ENCODE measurements around the gene CYP2A6. TPM values are rescaled to one million over a fixed set of nuclear protein-coding genes. Genes with fewer than 3 reads are reported as not detected.
A peak's percentile ranks its signal among the peaks of the same experiment; 100 is the strongest.
"Not testable (repeated sequence)": the region's sequence is repeated elsewhere in the genome, so short reads cannot be mapped to it uniquely, and the experiment has no call there.

The CYP2A6 gene
- total RNA-seq, 1 donor from 2014 or later: not detected

GRCh38 chr19:40819479-40820234 is 30.6 kb downstream of the CYP2A6 start:
- peak; percentile 27 for DNase-seq (ENCODE audit: low read depth)

GRCh38 chr19:40818480-40819399 is 31.5 kb downstream of the CYP2A6 start:
- DNase-seq (ENCODE audit: low read depth): peak; percentile 19

DNA sequence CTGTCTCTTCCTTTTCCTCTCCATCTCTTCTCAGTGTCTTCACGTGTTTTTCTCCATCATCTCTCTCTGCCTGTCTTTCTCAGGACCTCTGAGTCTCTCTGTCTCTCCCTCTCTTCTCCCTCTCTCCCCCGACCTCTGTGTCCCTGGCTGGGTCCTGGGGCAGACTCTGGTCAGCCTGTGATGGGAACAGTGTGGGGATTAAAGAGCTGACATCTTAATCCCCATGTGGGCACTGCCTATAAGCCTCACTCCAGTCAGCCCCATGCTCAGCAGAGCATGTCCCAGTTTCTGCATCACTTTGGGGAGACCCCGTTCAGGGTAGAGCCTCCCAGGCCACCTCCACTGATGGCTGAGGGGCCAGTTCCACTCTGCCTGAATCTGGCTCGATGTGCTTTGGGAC is 35.0 kb downstream of the CYP2A6 start:
- no peak for DNase-seq (ENCODE audit: low read depth)

DNA sequence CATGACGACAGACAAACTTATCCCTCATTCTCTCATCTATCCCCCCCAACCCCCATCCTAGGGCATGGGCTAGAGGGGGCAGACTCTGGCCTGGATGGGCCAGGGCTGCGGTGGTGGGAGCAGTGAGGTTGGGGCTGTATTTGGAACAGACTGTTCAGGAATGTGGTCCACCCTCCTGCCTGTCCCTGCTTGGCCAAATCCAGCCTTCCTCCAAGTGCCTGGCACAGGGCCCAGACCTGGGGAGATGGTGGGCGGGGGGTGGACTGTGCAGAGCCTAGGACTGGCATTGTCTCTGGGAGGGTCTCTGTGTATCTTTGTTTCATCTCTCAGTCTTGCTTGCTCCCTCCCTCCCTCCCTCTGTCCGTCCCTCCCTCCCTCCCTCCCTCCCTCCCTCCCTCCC is 37.1 kb downstream of the CYP2A6 start:
- DNase-seq (ENCODE audit: low read depth): no peak

- not testable (repeated sequence) for DNase-seq (ENCODE audit: low read depth)
These were observed 37.7 kb downstream of the CYP2A6 start for GRCh38 chr19:40812571-40812970.

GRCh38 chr19:40811478-40812341 is 38.5 kb downstream of the CYP2A6 start:
- DNase-seq (ENCODE audit: low read depth): no peak

GRCh38 chr19:40810649-40811408 is 39.4 kb downstream of the CYP2A6 start:
- DNase-seq (ENCODE audit: low read depth): peak; percentile 63

GRCh38 chr19:40810160-40810559 is 40.1 kb downstream of the CYP2A6 start:
- no peak for DNase-seq (ENCODE audit: low read depth)

DNA sequence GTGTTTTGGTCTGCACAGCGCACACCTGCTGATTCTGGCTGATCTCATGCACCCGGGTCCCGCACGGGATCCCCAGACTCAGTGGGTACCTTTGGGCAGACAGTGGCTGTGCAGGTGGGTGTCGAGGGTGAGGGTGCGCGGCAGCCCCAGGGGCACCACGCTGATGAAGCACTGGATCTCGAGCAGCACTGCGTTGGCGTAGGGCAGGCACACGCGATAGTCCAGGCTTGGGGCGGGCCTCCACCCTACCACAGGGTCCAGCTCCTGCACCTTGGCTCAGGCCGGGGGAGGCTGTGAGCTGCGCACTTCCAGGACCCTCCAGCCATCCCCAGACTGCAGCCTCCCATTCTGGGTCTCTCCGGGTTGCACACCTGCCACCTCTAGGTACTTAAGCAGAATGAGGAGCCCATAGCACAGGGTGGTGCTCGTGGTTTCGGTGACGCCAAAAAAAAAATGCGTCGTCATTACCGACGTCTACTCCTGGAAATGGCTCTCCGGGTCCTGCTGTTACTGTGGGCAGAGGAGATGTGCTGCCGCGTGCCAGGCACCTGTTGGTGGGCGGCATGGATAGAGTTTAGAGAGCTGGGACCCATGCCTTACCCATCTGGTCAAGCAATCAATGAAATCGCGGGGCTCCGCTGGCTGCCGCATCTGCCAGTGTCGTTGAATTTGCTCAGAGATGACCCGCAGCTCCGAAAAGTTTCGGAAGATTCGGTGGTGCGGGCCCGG is 40.7 kb downstream of the CYP2A6 start:
- DNase-seq (ENCODE audit: low read depth): no peak

- DNase-seq (ENCODE audit: low read depth): no peak
These were observed 41.8 kb downstream of the CYP2A6 start for GRCh38 chr19:40808497-40808896.

DNA sequence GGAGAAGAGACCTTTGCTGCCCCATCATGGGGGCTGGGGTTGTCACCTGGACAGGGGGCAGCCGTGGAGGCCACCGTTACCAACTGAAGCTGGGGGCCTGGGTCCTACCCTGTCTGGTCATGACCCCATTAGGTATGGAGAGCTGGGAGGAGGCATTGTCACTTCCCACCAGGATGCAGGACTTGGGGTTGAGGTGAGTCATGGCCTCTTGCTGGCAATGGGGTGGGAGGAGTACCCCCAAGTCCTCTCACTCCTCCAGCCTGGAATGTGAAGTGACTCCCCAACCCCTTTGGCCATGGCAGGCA is 42.3 kb downstream of the CYP2A6 start:
- no peak for DNase-seq (ENCODE audit: low read depth)

GRCh38 chr19:40807147-40808020 is 42.9 kb downstream of the CYP2A6 start:
- peak; percentile 26 for DNase-seq (ENCODE audit: low read depth)

GRCh38 chr19:40806423-40807146 is 43.7 kb downstream of the CYP2A6 start:
- peak; percentile 88 for DNase-seq (ENCODE audit: low read depth)

DNA sequence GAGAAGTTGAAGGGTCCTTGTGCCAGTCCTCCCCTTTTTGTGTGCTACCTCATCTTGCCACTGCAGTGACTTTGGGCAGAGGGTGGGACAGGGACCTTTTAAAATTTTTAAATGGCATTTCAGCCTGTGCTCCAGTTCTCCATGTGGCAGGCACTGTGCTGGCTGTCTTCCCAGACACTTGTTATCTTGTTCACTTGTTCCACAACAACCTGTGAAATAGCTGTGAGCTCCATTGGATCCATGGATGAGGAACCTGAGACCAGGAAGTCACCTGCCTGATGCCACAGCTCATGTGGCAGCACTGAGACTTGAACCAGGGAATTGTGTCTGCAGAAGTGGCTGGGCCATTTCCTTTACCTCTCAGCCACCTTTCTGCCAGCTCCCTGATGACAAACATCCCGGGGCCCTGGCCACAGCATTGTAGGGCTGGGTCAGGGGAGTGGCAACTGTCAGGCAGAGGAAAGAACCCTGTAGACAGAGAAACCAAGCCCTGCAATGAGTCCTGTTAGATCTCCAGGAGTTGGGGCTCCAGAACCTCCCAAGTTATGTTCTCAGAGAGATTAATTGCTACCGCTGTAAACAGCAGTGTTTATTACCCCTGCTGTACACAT is 44.9 kb downstream of the CYP2A6 start:
- DNase-seq (ENCODE audit: low read depth): no peak

DNA sequence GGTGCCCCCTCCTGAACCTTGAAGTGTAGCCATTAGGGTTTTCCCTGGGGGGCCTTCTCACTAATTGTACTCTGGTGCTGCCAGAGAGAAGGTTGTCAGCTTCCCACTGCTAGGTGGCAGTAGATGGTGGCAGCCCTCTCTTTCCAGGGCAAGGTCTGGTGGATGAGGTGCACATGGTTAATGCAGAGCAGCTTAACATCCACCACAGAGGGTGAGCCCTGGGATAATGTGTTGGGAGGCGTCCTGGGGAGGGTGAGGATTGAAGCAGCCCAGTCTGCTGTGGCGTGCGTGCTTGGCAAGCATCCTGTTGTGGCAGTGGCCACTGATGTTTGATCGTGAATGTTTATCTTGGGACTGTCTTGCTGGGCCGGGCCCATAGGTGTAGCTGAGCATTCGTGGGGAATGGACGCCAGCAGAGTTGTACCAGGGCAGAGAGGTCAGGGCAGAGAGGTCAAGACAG is 45.4 kb downstream of the CYP2A6 start:
- no peak for DNase-seq (ENCODE audit: low read depth)

DNA sequence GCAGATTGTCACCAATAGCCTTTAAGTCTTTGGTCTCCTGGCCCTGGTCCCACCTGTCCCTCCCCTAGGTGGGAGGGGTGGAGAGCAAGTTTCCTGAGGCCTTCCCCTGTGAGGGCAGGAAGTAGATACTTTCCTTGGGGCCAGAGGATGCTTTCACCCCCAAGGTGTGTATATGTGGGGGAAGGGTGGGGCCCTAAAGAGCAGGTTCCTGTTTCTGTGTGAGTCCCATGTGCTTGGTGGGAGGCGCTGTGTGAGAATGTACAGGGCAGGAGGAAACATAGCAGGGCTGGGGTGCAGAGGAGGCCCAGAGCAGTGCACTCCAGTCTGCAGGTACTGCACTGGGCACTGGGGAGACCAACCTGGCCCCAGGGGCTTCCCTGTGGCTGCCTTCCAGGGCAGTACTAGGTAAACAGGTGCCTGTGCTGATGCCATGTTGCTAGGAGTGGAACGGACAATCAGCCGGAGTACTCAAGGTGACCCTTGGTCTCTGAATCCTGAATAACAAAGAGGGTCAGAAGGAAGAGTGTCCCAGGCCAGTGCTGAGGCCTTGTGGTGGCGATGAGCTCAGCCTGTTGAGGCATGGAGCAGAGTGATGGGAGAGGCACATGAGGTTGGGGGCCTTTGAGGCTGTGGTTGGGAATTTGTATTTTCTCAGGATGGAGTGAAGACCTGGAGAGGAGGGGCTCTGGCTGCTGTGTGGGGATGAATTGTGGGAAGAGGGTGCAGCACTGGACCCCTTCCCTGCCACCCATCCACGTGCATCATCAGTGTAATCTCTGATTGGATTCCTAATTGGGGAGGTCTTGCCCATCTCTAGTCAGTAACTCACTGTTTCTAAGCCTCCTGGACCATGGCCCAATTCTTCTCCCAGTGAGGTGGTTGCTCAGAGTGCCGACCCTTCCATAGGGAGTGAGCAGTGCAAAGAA is 46.1 kb downstream of the CYP2A6 start:
- no peak for DNase-seq (ENCODE audit: low read depth)

DNA sequence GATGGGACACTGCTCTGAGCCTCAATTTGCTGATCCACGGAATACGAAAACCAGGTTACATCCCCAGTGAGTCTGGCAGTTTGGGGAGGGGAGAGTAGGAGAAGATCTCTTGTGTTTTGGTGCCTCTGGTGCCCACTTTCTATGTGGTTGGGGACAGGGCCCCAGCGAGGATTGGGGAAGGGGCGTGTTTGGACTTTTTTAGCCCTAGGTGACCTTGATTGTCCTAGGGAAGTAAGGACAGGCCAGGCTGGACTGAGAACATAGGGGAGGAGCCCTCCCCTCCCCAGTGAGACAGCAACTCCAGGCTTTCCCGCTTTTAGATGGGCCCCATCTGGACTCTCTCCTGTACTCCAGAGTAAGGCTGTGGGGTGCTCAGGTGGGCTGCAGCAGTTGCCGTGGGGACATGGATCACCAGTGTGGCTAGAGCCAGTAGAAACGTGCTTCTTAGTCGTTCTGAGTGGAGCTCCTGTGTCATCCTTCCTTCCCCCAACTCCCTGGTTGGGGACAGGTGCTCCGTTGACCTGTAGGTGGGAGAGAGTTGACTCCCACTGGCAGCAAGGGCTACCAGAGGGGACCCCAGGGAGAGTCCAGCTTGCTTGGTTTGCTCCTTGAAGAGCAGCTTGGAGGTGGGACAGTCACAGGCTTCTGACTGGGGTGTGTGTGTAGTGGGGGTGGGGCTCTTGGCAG is 46.9 kb downstream of the CYP2A6 start:
- DNase-seq (ENCODE audit: low read depth): no peak
